ENCODE measurements around the gene S100A7.

Gene S100A7

GRCh38 chr1:153478692-153479618, 18.5 kb upstream of the S100A7 start:
- Histone ChIP-seq H3K4me2 (ENCODE audit: low read depth, low read length, poor library complexity, severe bottlenecking) (no peak overlapping the region), H2AFZ (ENCODE audit: low read length) (no peak overlapping the region)
- TF ChIP-seq EZH2phosphoT487 (IDR thresholded peaks at IDR 0.05; ENCODE audit: borderline replicate concordance) (no peak), CTCF (conservative IDR thresholded peaks at IDR 0.05; ENCODE audit: low read length) (no peak)

GRCh38 chr1:153478047-153478691, 17.7 kb upstream of the S100A7 start:
- TF ChIP-seq EZH2phosphoT487 (IDR thresholded peaks at IDR 0.05; ENCODE audit: borderline replicate concordance): no peak
- TF ChIP-seq CTCF (conservative IDR thresholded peaks at IDR 0.05; ENCODE audit: low read length): no peak
- no peaks in the 10 kb centered on the region for H3F3A ChIP-seq (ENCODE audit: low read depth)
- H3K9me3 ChIP-seq (ENCODE audit: insufficient read depth, low read depth, low read length): no peaks in the 10 kb centered on the region
- H3K27me3 ChIP-seq (ENCODE audit: insufficient read depth, low read length, poor library complexity, severe bottlenecking): no peaks in the 10 kb centered on the region
- no peaks in the 10 kb centered on the region for H3K36me3 ChIP-seq (ENCODE audit: insufficient read depth, low read length)
- no peak overlapping the region for H3K9ac ChIP-seq (ENCODE audit: low read depth, low read length, poor library complexity, severe bottlenecking)
- H3K4me2 ChIP-seq (ENCODE audit: low read depth, low read length, poor library complexity, severe bottlenecking): no peak overlapping the region
- no peaks in the 10 kb centered on the region for H3K4me1 ChIP-seq (ENCODE audit: insufficient read depth, low read length, poor library complexity, severe bottlenecking)
- no peak overlapping the region for H2AFZ ChIP-seq (ENCODE audit: low read length)
- no peak overlapping the region for H3K4me3 ChIP-seq (ENCODE audit: low read length, poor library complexity, severe bottlenecking)
- no peaks in the 10 kb centered on the region for H4K20me1 ChIP-seq (ENCODE audit: insufficient read depth, low read length, poor library complexity, severe bottlenecking)
- no peaks in the 10 kb centered on the region for H3K9me2 ChIP-seq (replicated peaks; ENCODE audit: low read depth, low read length)
- H3K79me2 ChIP-seq (ENCODE audit: insufficient read depth, low read length): no peaks in the 10 kb centered on the region

More at GRCh38 chr1:153478692-153479618, 18.5 kb upstream of the S100A7 start:
- H3F3A ChIP-seq (ENCODE audit: low read depth): no peaks in the 10 kb centered on the region
- no peaks in the 10 kb centered on the region for H3K27me3 ChIP-seq (ENCODE audit: insufficient read depth, low read length, poor library complexity, severe bottlenecking)
- no peaks in the 10 kb centered on the region for H3K4me1 ChIP-seq (ENCODE audit: insufficient read depth, low read length, poor library complexity, severe bottlenecking)
- H3K9me2 ChIP-seq (replicated peaks; ENCODE audit: low read depth, low read length): no peaks in the 10 kb centered on the region
- H3K9me3 ChIP-seq (ENCODE audit: insufficient read depth, low read depth, low read length): no peaks in the 10 kb centered on the region
- H3K79me2 ChIP-seq (ENCODE audit: insufficient read depth, low read length): no peaks in the 10 kb centered on the region
- no peak overlapping the region for H3K4me3 ChIP-seq (ENCODE audit: low read length, poor library complexity, severe bottlenecking)
- H3K9ac ChIP-seq (ENCODE audit: low read depth, low read length, poor library complexity, severe bottlenecking): no peak overlapping the region
- no peaks in the 10 kb centered on the region for H4K20me1 ChIP-seq (ENCODE audit: insufficient read depth, low read length, poor library complexity, severe bottlenecking)
- no peaks in the 10 kb centered on the region for H3K36me3 ChIP-seq (ENCODE audit: insufficient read depth, low read length)

GRCh38 chr1:153476491-153477093, 16.1 kb upstream of the S100A7 start:
- no peak overlapping the region for H3K9ac ChIP-seq (ENCODE audit: low read depth, low read length, poor library complexity, severe bottlenecking)
- no peaks in the 10 kb centered on the region for H3K27me3 ChIP-seq (ENCODE audit: insufficient read depth, low read length, poor library complexity, severe bottlenecking)
- H3F3A ChIP-seq (ENCODE audit: low read depth): no peaks in the 10 kb centered on the region
- no peak overlapping the region for H2AFZ ChIP-seq (ENCODE audit: low read length)
- no peaks in the 10 kb centered on the region for H3K9me2 ChIP-seq (replicated peaks; ENCODE audit: low read depth, low read length)
- TF ChIP-seq EZH2phosphoT487 (IDR thresholded peaks at IDR 0.05; ENCODE audit: borderline replicate concordance) (no peak), CTCF (conservative IDR thresholded peaks at IDR 0.05; ENCODE audit: low read length) (no peak)
- H3K4me3 ChIP-seq (ENCODE audit: low read length, poor library complexity, severe bottlenecking): no peak overlapping the region
- peaks cover 11% of the 10 kb centered on the region; the same call in 1 of the 2 replicates for H3K9me3 ChIP-seq (ENCODE audit: insufficient read depth, low read depth, low read length)
- no peaks in the 10 kb centered on the region for H4K20me1 ChIP-seq (ENCODE audit: insufficient read depth, low read length, poor library complexity, severe bottlenecking)
- no peak overlapping the region for H3K4me2 ChIP-seq (ENCODE audit: low read depth, low read length, poor library complexity, severe bottlenecking)
- H3K4me1 ChIP-seq (ENCODE audit: insufficient read depth, low read length, poor library complexity, severe bottlenecking): no peaks in the 10 kb centered on the region
- H3K36me3 ChIP-seq (ENCODE audit: insufficient read depth, low read length): no peaks in the 10 kb centered on the region
- no peaks in the 10 kb centered on the region for H3K79me2 ChIP-seq (ENCODE audit: insufficient read depth, low read length)

Measured in Loucy (cell line).